GF-D8 (cell line): ENCODE data around the gene TADA2A.
A peak's percentile ranks its signal among the peaks of the same experiment; 100 is the strongest.

Source experiments
- DNase-seq: peaks from one replicate; lab custom pipeline; 2025; lab: John Stamatoyannopoulos, UW

TADA2A gene

GRCh38 chr17:37406635-37407461 lies at the start of gene TADA2A, which contains the start of gene ACACA:
Gene TADA2A, plus strand, starts transcription at chr17:37406886. Its CDS starts 4,480 bp downstream, at chr17:37411366.
Gene ACACA, minus strand, starts transcription at chr17:37406836. Its CDS starts 537 bp downstream, at chr17:37406299.
- DNase-seq: peak; percentile 54

GRCh38 chr17:37358098-37358829 lies 48.4 kb upstream of the TADA2A start:
- peak; percentile 32 for DNase-seq

- peak; percentile 89 for DNase-seq
Measured at GRCh38 chr17:37358830-37359681, 47.6 kb upstream of the TADA2A start.

- DNase-seq: no peak
Measured at GRCh38 chr17:37359682-37360188, 47.0 kb upstream of the TADA2A start.

- peak; percentile 5 for DNase-seq
Measured at GRCh38 chr17:37360632-37361031, 46.1 kb upstream of the TADA2A start.

GRCh38 chr17:37361543-37361942 lies 45.1 kb upstream of the TADA2A start:
- DNase-seq: no peak

GRCh38 chr17:37365589-37365988 lies 41.1 kb upstream of the TADA2A start:
- DNase-seq: no peak

- DNase-seq: peak; percentile 28
Measured at GRCh38 chr17:37368577-37368976, 38.1 kb upstream of the TADA2A start.

GRCh38 chr17:37373530-37374159 lies 33.0 kb upstream of the TADA2A start:
- peak; percentile 56 for DNase-seq

- no peak for DNase-seq
Measured at GRCh38 chr17:37375706-37376105, 31.0 kb upstream of the TADA2A start, which contains the start of gene C17orf78. Gene C17orf78, plus strand, starts transcription at chr17:37375985. Its CDS starts 108 bp downstream, at chr17:37376093.

- DNase-seq: no peak
Measured at GRCh38 chr17:37382056-37382455, 24.6 kb upstream of the TADA2A start.

- DNase-seq: no peak
Measured at GRCh38 chr17:37384560-37385149, 22.0 kb upstream of the TADA2A start.

- no peak for DNase-seq
Measured at GRCh38 chr17:37385474-37385990, 21.2 kb upstream of the TADA2A start.

- DNase-seq: no peak
Measured at GRCh38 chr17:37386462-37386861, 20.2 kb upstream of the TADA2A start.

GRCh38 chr17:37388266-37388665 lies 18.4 kb upstream of the TADA2A start:
- DNase-seq: no peak

GRCh38 chr17:37389160-37389559 lies 17.5 kb upstream of the TADA2A start:
- DNase-seq: no peak

- no peak for DNase-seq
Measured at GRCh38 chr17:37391146-37391545, 15.5 kb upstream of the TADA2A start.

GRCh38 chr17:37392024-37392590 lies 14.6 kb upstream of the TADA2A start:
- no peak for DNase-seq

GRCh38 chr17:37393352-37393751 lies 13.3 kb upstream of the TADA2A start:
- DNase-seq: no peak

GRCh38 chr17:37399265-37399803 lies 7.4 kb upstream of the TADA2A start:
- no peak for DNase-seq
